Effector memory CD4-positive, alpha-beta T cell (primary cell): ENCODE data around the gene CABLES1.

Experiments used
- DNase-seq, 3 donors: peaks; one replicate each; pipeline ENCODE4 v3.0.0-alpha.2; 2020
- H3K27ac ChIP-seq: 2 replicates; pipeline ENCODE4 v1.7.0; 2013; ENCODE audit warnings: mild to moderate bottlenecking, low read length, moderate library complexity; ENCODE audit not compliant: insufficient read depth, poor library complexity, severe bottlenecking
- H3K27me3 ChIP-seq: replicated peaks from 2 replicates; pipeline ENCODE4 v1.7.0; 2013; ENCODE audit warnings: mild to moderate bottlenecking, low read length; ENCODE audit not compliant: insufficient read depth, control insufficient read depth, poor library complexity, severe bottlenecking
- H3K36me3 ChIP-seq: 2 replicates; pipeline ENCODE4 v1.7.0; 2013; ENCODE audit warnings: mild to moderate bottlenecking, low read length, moderate library complexity; ENCODE audit not compliant: control insufficient read depth, insufficient read depth
- H3K4me1 ChIP-seq: 2 replicates; pipeline ENCODE4 v1.7.0; 2013; ENCODE audit warnings: low read length, mild to moderate bottlenecking; ENCODE audit not compliant: control insufficient read depth, insufficient read depth, poor library complexity, severe bottlenecking
- H3K4me3 ChIP-seq: 2 replicates; pipeline ENCODE4 v1.7.0; 2013; ENCODE audit warnings: low read length, low read depth, mild to moderate bottlenecking; ENCODE audit not compliant: insufficient read depth, poor library complexity, severe bottlenecking
- H3K9me3 ChIP-seq: 2 replicates; pipeline ENCODE4 v1.7.0; 2013; ENCODE audit warnings: mild to moderate bottlenecking, low read length, moderate library complexity; ENCODE audit not compliant: control insufficient read depth

CABLES1 gene

GRCh38 chr18:23245461-23245860, 110.2 kb downstream of the CABLES1 start:
- Histone ChIP-seq H3K4me3 (no peak overlapping the region), H3K36me3 (no peaks in the 10 kb centered on the region), H3K4me1 (no peaks in the 10 kb centered on the region), H3K27ac (no peak overlapping the region), H3K9me3 (no peaks in the 10 kb centered on the region), H3K27me3 (no peaks in the 10 kb centered on the region)
- DNase-seq: no peak

DNA sequence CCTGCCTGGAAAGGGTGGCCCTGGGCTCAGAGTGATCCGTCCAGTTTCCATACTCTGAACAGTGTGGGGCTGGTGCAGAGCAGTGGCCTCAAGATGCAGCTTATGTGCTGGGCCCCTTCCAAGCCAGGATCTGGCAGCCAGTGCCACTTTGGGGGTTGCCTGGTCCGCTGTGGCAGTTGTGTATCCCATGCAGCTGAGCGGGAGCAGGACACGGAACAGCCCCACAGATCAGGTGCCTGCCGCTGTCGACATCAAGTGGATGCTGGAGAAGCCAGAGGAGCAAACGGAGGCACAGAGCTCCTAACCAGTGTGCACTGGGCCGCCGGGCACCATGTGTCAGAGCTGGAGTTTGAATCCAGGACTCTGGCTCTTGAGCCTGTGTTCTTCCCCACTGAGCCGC, 112.0 kb downstream of the CABLES1 start:
- Histone ChIP-seq H3K4me3 (no peak overlapping the region), H3K27me3 (no peaks in the 10 kb centered on the region), H3K36me3 (no peaks in the 10 kb centered on the region), H3K27ac (no peak overlapping the region), H3K9me3 (no peaks in the 10 kb centered on the region), H3K4me1 (no peaks in the 10 kb centered on the region)
- no peak for DNase-seq

DNA sequence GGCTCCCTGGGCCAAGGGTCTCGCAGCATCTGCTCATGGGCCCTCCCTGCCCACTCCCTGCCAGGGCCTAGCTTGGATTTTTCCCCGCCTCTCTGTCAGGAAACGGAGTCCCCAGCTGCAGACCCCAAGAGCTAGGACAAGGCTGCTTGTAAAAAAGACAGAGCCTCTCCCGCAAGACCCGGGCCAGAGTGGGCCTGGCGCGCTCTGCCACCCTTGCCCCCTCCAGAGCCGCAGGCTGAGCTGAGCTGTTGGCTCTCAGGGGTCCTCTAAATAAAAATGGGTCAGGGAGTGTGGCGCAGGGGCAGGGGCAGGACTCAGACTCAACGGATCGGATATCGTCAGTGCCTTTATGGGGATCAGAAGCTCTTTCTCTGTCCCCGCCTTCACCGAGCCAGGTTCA, 112.6 kb downstream of the CABLES1 start:
- Histone ChIP-seq H3K4me1 (no peaks in the 10 kb centered on the region), H3K27me3 (no peaks in the 10 kb centered on the region), H3K9me3 (no peaks in the 10 kb centered on the region), H3K4me3 (no peak overlapping the region), H3K36me3 (no peaks in the 10 kb centered on the region), H3K27ac (no peak overlapping the region)
- DNase-seq: no peak

GRCh38 chr18:23248826-23249225, 113.5 kb downstream of the CABLES1 start:
- Histone ChIP-seq H3K27ac (no peak overlapping the region), H3K4me1 (no peaks in the 10 kb centered on the region), H3K27me3 (no peaks in the 10 kb centered on the region), H3K9me3 (no peaks in the 10 kb centered on the region), H3K4me3 (no peak overlapping the region), H3K36me3 (no peaks in the 10 kb centered on the region)
- no peak for DNase-seq

- no peaks in the 10 kb centered on the region for H3K9me3 ChIP-seq
- DNase-seq: no peak
- H3K4me3 ChIP-seq: no peak overlapping the region
- no peak overlapping the region for H3K27ac ChIP-seq
- no peaks in the 10 kb centered on the region for H3K4me1 ChIP-seq
- no peaks in the 10 kb centered on the region for H3K27me3 ChIP-seq
- H3K36me3 ChIP-seq: no peaks in the 10 kb centered on the region
Measured at GRCh38 chr18:23249348-23249747, 114.1 kb downstream of the CABLES1 start.

DNA sequence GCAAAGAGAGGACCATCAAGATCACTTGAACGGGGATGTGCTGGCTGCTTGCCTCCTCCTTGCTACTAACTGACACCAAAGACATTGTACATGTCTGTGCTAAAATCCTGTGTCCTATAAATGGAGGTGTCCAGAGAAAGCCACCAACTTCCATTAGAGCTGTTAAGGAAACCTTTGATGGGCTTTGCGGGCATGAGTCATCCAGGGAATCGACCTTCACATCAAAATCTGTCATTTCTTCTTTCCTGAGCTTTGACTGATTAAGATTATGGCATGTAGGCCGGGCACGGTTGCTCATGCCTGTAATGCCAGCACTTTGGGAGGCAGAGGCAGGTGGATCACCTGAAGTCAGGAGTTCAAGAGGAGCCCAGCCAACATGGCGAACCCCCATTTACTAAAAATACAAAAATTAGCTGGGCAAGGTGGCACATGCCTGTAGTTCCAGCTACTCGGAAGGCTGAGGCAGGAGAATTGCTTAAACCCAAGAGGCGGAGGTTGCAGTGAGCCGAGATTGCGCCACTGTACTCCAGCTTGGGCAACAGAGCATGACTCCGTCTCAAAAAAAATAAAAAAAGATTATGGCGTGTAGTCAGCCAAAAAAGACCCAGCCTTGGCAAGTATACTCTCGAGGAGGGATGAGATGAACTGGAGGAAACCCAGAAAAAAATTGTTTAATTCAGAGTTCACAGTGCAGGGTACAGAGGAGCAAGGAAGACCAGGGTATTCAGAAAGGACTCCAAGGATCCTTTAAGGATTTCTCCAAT, 115.8 kb downstream of the CABLES1 start:
- Histone ChIP-seq H3K27ac (no peak overlapping the region), H3K4me3 (no peak overlapping the region), H3K27me3 (no peaks in the 10 kb centered on the region), H3K9me3 (no peaks in the 10 kb centered on the region), H3K36me3 (no peaks in the 10 kb centered on the region), H3K4me1 (no peaks in the 10 kb centered on the region)
- DNase-seq: no peak

DNA sequence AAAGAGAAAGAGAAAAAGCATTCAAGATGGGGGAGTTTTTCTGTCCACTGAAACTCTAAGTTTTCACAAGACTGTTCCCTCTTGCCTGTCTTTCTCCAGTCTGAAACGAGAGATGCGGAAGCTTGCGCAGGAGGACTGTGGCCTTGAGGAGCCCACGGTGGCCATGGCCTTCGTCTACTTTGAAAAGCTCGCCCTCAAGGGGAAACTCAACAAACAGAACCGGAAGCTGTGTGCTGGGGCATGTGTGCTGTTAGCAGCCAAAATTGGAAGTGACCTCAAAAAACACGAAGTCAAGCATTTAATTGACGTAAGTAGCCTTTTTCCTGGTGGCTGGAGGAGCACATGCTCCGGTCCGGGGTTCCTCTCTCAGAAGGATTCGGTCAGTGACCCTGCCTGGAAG, 118.3 kb downstream of the CABLES1 start:
- no peaks in the 10 kb centered on the region for H3K4me1 ChIP-seq
- no peaks in the 10 kb centered on the region for H3K9me3 ChIP-seq
- H3K4me3 ChIP-seq: no peak overlapping the region
- H3K36me3 ChIP-seq: no peaks in the 10 kb centered on the region
- DNase-seq: no peak
- no peak overlapping the region for H3K27ac ChIP-seq
- H3K27me3 ChIP-seq: no peaks in the 10 kb centered on the region

- DNase-seq: no peak
- Histone ChIP-seq H3K4me1 (peaks cover 12% of the 10 kb centered on the region), H3K27ac (no peak overlapping the region), H3K9me3 (no peaks in the 10 kb centered on the region), H3K36me3 (no peaks in the 10 kb centered on the region), H3K27me3 (no peaks in the 10 kb centered on the region), H3K4me3 (no peak overlapping the region)
Measured at GRCh38 chr18:23257137-23257536, 121.9 kb downstream of the CABLES1 start.

- H3K27me3 ChIP-seq: no peaks in the 10 kb centered on the region
- H3K27ac ChIP-seq: no peak overlapping the region
- no peaks in the 10 kb centered on the region for H3K9me3 ChIP-seq
- no peak overlapping the region for H3K4me3 ChIP-seq
- peaks cover 12% of the 10 kb centered on the region for H3K4me1 ChIP-seq
- no peaks in the 10 kb centered on the region for H3K36me3 ChIP-seq
- no peak for DNase-seq
Measured at GRCh38 chr18:23257686-23258565, 122.6 kb downstream of the CABLES1 start.
